Kidney (tissue), 14 donors: ENCODE data around the gene SMIM20. TPM values are rescaled to one million over a fixed set of nuclear protein-coding genes. Genes with fewer than 3 reads are reported as not detected.
"Not testable (repeated sequence)": the region's sequence is repeated elsewhere in the genome, so short reads cannot be mapped to it uniquely, and the experiment has no call there.

Experiments
- DNase-seq, 5 donors: peaks; one replicate each; pipeline ENCODE4 v3.0.0-alpha.2; 2013 to 2020
- FAIRE-seq: peaks from 2 replicates; lab custom pipeline; 2012; peaks lifted over from hg19 to GRCh38; lab: Jason Lieb, UNC
- H3K27ac ChIP-seq, 2 donors: one replicate each; pipeline ENCODE4 v1.7.0; 2013; ENCODE audit warnings: low read depth in 2 of 2, low read length in 2 of 2, inconsistent platforms in 1 of 2
- H3K27me3 ChIP-seq: one replicate; pipeline ENCODE4 v1.7.1; 2013; ENCODE audit warnings: low read length, inconsistent platforms; ENCODE audit not compliant: control insufficient read depth, insufficient read depth
- H3K36me3 ChIP-seq, 3 donors: one replicate each; pipeline versions ENCODE4 v1.7.0 to v1.7.1; 2013; ENCODE audit warnings: low read length in 3 of 3, control low read depth in 1 of 3, inconsistent platforms in 1 of 3; ENCODE audit not compliant: insufficient read depth in 3 of 3, control insufficient read depth in 2 of 3
- H3K4me1 ChIP-seq, 3 donors: one replicate each; pipeline versions ENCODE4 v1.7.0 to v1.7.1; 2013; ENCODE audit warnings: low read length in 3 of 3, inconsistent platforms in 1 of 3, low read depth in 1 of 3; ENCODE audit not compliant: control insufficient read depth in 2 of 3, insufficient read depth in 2 of 3
- H3K4me3 ChIP-seq, 3 donors: one replicate each; pipeline versions ENCODE4 v1.7.0 to v1.8.1; 2013; ENCODE audit warnings: low read length in 3 of 3, control low read depth in 1 of 3, inconsistent platforms in 1 of 3
- H3K9ac ChIP-seq, 3 donors: one replicate each; pipeline versions ENCODE4 v1.7.0 to v1.7.1; 2013; ENCODE audit warnings: low read length in 3 of 3, control low read depth in 1 of 3, inconsistent platforms in 1 of 3
- H3K9me3 ChIP-seq, 3 donors: one replicate each; pipeline versions ENCODE4 v1.7.0 to v1.7.1; 2013; ENCODE audit warnings: low read length in 3 of 3, control low read depth in 1 of 3, inconsistent platforms in 1 of 3; ENCODE audit not compliant: control insufficient read depth in 2 of 3, insufficient read depth in 1 of 3
- CTCF ChIP-seq: IDR thresholded peaks from 3 replicates; pipeline ENCODE4 v1.5.1; 2012; ENCODE audit warnings: mild to moderate bottlenecking, moderate library complexity, borderline replicate concordance; ENCODE audit not compliant: insufficient read depth; ENCODE audit errors: extremely low read depth
- intact Hi-C: fragments of 100-400 bp; cut with DNase I; formaldehyde crosslinking; loops from one replicate; pipeline ENCODE4 v1.11.1; 2022
- polyA plus RNA-seq: library from polyadenylated mRNA; stranded (reverse); fragments of 350-450 nt; fragmentation: Illumina TruSeq; extraction: RNeasy Lipid Tissue Mini Kit (QIAGEN cat#74804); gene quantifications from one replicate; pipeline ENCODE4 v1.2.3, GENCODE V29; 2014; ENCODE audit warnings: low read depth, low replicate concordance; ENCODE audit not compliant: insufficient read depth
- total RNA-seq: library from RNA; stranded (reverse); fragmentation: NEBNext Ultra II Directional; extraction: Animal tissue kit (Norgen Biotek cat#: 25700); gene quantifications from one replicate; pipeline ENCODE4 v1.2.1, GENCODE V29; 2021
- donor health status: control.
- donor health status: control.
- donor health status: control.
- donor health status: control.
- donor health status: control.
- donor health status: DM: yes; HTN: yes; CAD: no.
- donor health status: Normal renal cell carcinoma (clear cell type).

The SMIM20 gene
- total and polyA plus RNA-seq, 2 donors from 2014 or later = 23.8 to 97.2 TPM

DNA sequence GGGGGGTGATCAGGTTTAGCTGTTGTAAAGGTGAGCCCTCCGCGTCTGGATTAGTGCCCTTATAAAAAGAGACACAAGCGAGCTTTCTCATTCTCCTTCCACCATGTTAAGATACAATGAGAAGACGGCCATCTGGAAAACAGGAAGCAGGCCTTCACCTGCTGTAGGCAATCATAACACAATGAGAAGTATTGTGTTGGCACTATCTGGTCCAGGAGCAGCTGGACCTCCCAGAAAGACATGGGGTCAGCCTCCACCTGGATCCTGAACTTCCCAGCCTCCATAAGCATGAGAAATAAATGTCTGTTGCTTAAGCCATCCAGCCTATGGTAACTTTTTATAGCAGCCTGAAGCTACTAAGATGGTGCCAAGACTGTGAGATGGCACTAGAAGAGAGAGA lies 8.6 kb upstream of the SMIM20 start:
- no peak for TF ChIP-seq CTCF
- DNase-seq (no peak), FAIRE-seq (no peak)
- Histone ChIP-seq H3K27ac (no peak overlapping the region), H3K4me1 (peaks cover 0 to 9% (median 0%) of the 10 kb centered on the region in 3 donors), H3K27me3 (no peaks in the 10 kb centered on the region), H3K4me3 (no peak overlapping the region), H3K9me3 (no peaks in the 10 kb centered on the region), H3K36me3 (no peaks in the 10 kb centered on the region), H3K9ac (no peak overlapping the region)
- intact Hi-C loops = no loop called here

DNA sequence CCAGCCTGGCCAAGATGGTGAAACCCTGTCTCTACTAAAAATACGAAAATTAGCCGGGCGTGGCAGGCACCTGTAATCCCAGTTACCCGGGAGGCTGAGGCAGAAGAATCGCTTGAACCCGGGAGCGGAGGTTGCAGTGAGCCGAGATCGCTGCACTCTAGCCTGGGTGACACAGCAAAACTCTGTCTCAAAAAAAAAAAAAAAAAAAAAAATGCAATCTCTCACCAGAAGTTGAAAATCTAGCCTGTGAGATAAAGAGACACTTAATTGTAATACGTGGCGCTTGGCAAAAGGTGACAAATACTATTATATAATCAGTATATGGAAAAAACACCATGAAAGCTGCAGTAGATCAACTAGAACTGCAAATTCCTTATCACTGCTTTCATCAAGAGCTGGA lies 7.9 kb upstream of the SMIM20 start:
- H3K36me3 ChIP-seq, H3K4me3 ChIP-seq, H3K4me1 ChIP-seq, H3K9ac ChIP-seq, DNase-seq, H3K27me3 ChIP-seq, H3K9me3 ChIP-seq, intact Hi-C loops, H3K27ac ChIP-seq, FAIRE-seq: not testable (repeated sequence)

DNA sequence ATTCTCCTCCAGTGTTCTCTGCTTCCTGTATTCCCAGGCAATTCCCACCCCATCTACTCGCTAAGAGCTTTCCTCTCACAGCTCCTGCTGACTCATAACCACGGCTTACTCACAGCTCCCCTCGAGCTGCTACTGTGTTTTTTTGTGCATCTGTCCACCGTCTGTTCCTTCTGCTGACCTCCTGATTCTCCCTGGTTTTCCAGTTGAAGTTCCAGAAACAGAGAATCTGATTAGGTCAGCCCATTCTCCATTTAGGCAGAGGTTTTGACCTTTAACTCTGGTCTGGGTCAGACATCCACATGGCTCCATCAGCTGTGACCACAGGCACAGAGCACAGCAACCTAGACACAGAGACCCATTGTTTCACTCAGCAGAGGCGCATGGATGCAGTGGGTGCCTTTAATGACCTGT lies 5.5 kb upstream of the SMIM20 start:
- intact Hi-C loops = no loop called here
- DNase-seq (no peak), FAIRE-seq (no peak)
- Histone ChIP-seq H3K27me3 (no peaks in the 10 kb centered on the region), H3K4me3 (no peak overlapping the region), H3K9ac (no peak overlapping the region), H3K4me1 (no peaks in the 10 kb centered on the region), H3K9me3 (no peaks in the 10 kb centered on the region), H3K27ac (no peak overlapping the region), H3K36me3 (no peaks in the 10 kb centered on the region)
- no peak for TF ChIP-seq CTCF

DNA sequence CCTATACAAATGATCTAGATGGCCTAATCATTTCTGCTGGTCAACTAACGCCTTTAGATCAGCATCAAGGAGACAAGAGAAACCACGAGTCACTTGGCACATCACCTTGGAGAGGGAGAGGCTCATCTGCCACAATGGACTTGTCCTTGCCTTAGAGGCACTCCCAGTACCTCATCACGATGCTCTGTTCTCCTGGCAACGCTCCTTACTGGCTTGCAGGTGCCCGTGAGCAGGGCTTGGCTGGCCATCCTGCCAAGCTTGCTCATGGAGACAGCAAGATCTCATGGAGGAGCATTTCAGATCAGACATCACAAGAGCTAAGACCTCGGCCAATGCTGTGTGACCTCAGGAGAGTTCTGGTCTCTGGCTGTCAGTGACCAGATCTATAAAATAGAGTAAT lies 2.7 kb upstream of the SMIM20 start:
- intact Hi-C loops = no loop called here
- Histone ChIP-seq H3K36me3 (no peaks in the 10 kb centered on the region), H3K27ac (no peak overlapping the region), H3K4me1 (peaks cover 0 to 7% (median 6%) of the 10 kb centered on the region in 3 donors), H3K4me3 (no peak overlapping the region), H3K9ac (no peak overlapping the region), H3K9me3 (no peaks in the 10 kb centered on the region), H3K27me3 (no peaks in the 10 kb centered on the region)
- DNase-seq = no peak
- TF ChIP-seq CTCF = no peak
- FAIRE-seq = no peak
